Panc1 (cell line): ENCODE measurements around the gene AURKAIP1.

ENCODE experiments used
- CTCF ChIP-seq: fragments of 450-650 bp; IDR thresholded peaks from 2 replicates; pipeline ENCODE4 v1.5.1; 2017; ENCODE audit warnings: mild to moderate bottlenecking
- POLR2AphosphoS5 ChIP-seq: IDR thresholded peaks from 2 replicates; pipeline ENCODE4 v1.6.1; 2012; ENCODE audit warnings: mild to moderate bottlenecking, low read depth, low read length, moderate library complexity
- REST ChIP-seq, 2 experiments: IDR thresholded peaks; 2 replicates each; pipeline ENCODE4 v1.6.1; 2011 to 2012; ENCODE audit warnings: low read depth in 2 of 2, control low read depth in 1 of 2, low read length in 1 of 2, mild to moderate bottlenecking in 1 of 2, moderate library complexity in 1 of 2; ENCODE audit not compliant: insufficient read depth in 1 of 2
- SIN3A ChIP-seq: IDR thresholded peaks from 2 replicates; pipeline ENCODE4 v1.6.1; 2012; ENCODE audit warnings: low read depth, mild to moderate bottlenecking, low read length, moderate library complexity, borderline replicate concordance; ENCODE audit not compliant: insufficient read depth
- TCF7L2 ChIP-seq: IDR thresholded peaks from 2 replicates; pipeline ENCODE4 v1.6.1; 2011; ENCODE audit warnings: mild to moderate bottlenecking, low read depth, low read length, inconsistent platforms

- peak; percentile 48; the same call in 1 of the 2 replicates for TF ChIP-seq CTCF
- peak in 1 of 2 experiments; percentile 71; a peak in 1 of 4 replicates for TF ChIP-seq REST (IDR thresholded peaks at IDR 0.05; ENCODE audit: insufficient read depth in 1 of 2, low read depth in 2 of 2, low read length in 1 of 2)
- peak; percentile 43; the same call in 1 of the 2 replicates for TF ChIP-seq TCF7L2
- peak; percentile 54; the same call in 1 of the 2 replicates for TF ChIP-seq SIN3A
- TF ChIP-seq POLR2AphosphoS5 = peak; percentile 68; the same call in 1 of the 2 replicates
These were observed at the start of gene AURKAIP1 for GRCh38 chr1:1374929-1375662.
